GM21390 (cell line): ENCODE data around the gene NOTUM.

Source experiments
- ATAC-seq: cut with Tn5 transposase; IDR thresholded peaks from one replicate; pipeline ENCODE4 v1.9.1; 2021; ENCODE audit not compliant: unreplicated experiment

Gene NOTUM

GRCh38 chr17:81939881-81940385 is 21.1 kb downstream of the NOTUM start:
- ATAC-seq = no peak

- no peak for ATAC-seq
Measured at GRCh38 chr17:81939218-81939617, 21.8 kb downstream of the NOTUM start.

GRCh38 chr17:81935709-81936084 is 25.3 kb downstream of the NOTUM start:
- ATAC-seq = no peak

- ATAC-seq = no peak
Measured at GRCh38 chr17:81934850-81935708, 25.9 kb downstream of the NOTUM start.

- no peak for ATAC-seq
Measured at GRCh38 chr17:81934098-81934757, 26.8 kb downstream of the NOTUM start.

GRCh38 chr17:81933178-81933699 is 27.7 kb downstream of the NOTUM start:
- ATAC-seq = no peak

GRCh38 chr17:81932333-81932983 is 28.5 kb downstream of the NOTUM start:
- ATAC-seq = no peak

GRCh38 chr17:81931557-81932332 is 29.2 kb downstream of the NOTUM start:
- ATAC-seq = no peak

GRCh38 chr17:81931189-81931556 is 29.8 kb downstream of the NOTUM start:
- ATAC-seq = no peak

GRCh38 chr17:81930142-81931125 is 30.6 kb downstream of the NOTUM start:
- ATAC-seq = no peak

- no peak for ATAC-seq
Measured at GRCh38 chr17:81929253-81930141, 31.5 kb downstream of the NOTUM start.

GRCh38 chr17:81928544-81929252 is 32.3 kb downstream of the NOTUM start:
- ATAC-seq = no peak

GRCh38 chr17:81927653-81928543 is 33.1 kb downstream of the NOTUM start, which contains the start of gene MAFG:
Gene MAFG, minus strand, starts transcription at chr17:81927735. Its CDS starts 4,550 bp downstream, at chr17:81923185.
- peak; percentile 53 for ATAC-seq

GRCh38 chr17:81927152-81927652 is 33.8 kb downstream of the NOTUM start:
- no peak for ATAC-seq

- no peak for ATAC-seq
Measured at GRCh38 chr17:81926451-81927151, 34.4 kb downstream of the NOTUM start.

- ATAC-seq = no peak
Measured at GRCh38 chr17:81925860-81926450, 35.0 kb downstream of the NOTUM start.
